HepG2 (cell line): ENCODE data around the gene RDH8. TPM values are rescaled to one million over a fixed set of nuclear protein-coding genes. Genes with fewer than 3 reads are reported as not detected.

ENCODE experiments used
- EHMT2 ChIP-seq: fragments of 200-600 bp; sonication (generic); IDR thresholded peaks from 2 replicates; pipeline ENCODE4 v1.7.0; 2017; ENCODE audit warnings: antibody characterized with exemption, low read depth, low read length, borderline replicate concordance
- ISX ChIP-seq: sonication (generic); formaldehyde crosslinking; conservative IDR thresholded peaks from 2 replicates; pipeline ENCODE4 v1.5.0; 2020; ENCODE audit warnings: missing genetic modification reagents
- MIER2 ChIP-seq: IDR thresholded peaks from 2 replicates; pipeline ENCODE4 v1.6.1; 2016; ENCODE audit warnings: missing biosample characterization, missing genetic modification reagents
- MIXL1 ChIP-seq: IDR thresholded peaks from 2 replicates; pipeline ENCODE4 v1.6.1; 2016
- MTF1 ChIP-seq: sonication (generic); formaldehyde crosslinking; IDR thresholded peaks from 2 replicates; pipeline ENCODE4 v1.5.0; 2020; ENCODE audit warnings: missing genetic modification reagents
- REST ChIP-seq, 2 experiments: IDR thresholded peaks; 2 replicates each; pipeline ENCODE4 v1.6.1; 2011 to 2012; ENCODE audit warnings: low read length in 2 of 2, borderline replicate concordance in 1 of 2, low read depth in 1 of 2, mild to moderate bottlenecking in 1 of 2, moderate library complexity in 1 of 2
- ZNF160 ChIP-seq: sonication (generic); formaldehyde crosslinking; IDR thresholded peaks from 2 replicates; pipeline ENCODE4 v1.8.0; 2022; ENCODE audit warnings: mild to moderate bottlenecking, inconsistent platforms, missing genetic modification reagents
- ZNF224 ChIP-seq: sonication (generic); formaldehyde crosslinking; IDR thresholded peaks from 2 replicates; pipeline ENCODE4 v1.5.0; 2020; ENCODE audit warnings: mild to moderate bottlenecking, missing genetic modification reagents
- ZNF281 ChIP-seq: sonication (generic); formaldehyde crosslinking; IDR thresholded peaks from 2 replicates; pipeline ENCODE4 v1.4.0; 2020; ENCODE audit warnings: missing genetic modification reagents, borderline replicate concordance
- ZNF367 ChIP-seq: sonication (generic); formaldehyde crosslinking; IDR thresholded peaks from 2 replicates; pipeline ENCODE4 v1.4.0; 2020; ENCODE audit warnings: missing genetic modification reagents, borderline replicate concordance
- ZNF737 ChIP-seq: sonication (generic); formaldehyde crosslinking; IDR thresholded peaks from 2 replicates; pipeline ENCODE4 v1.5.0; 2020; ENCODE audit warnings: missing genetic modification reagents, mild to moderate bottlenecking, borderline replicate concordance
- ZNF740 ChIP-seq: sonication (generic); formaldehyde crosslinking; IDR thresholded peaks from 2 replicates; pipeline ENCODE4 v1.4.0; 2020; ENCODE audit warnings: missing genetic modification reagents
- polyA plus RNA-seq, 8 experiments: library from polyadenylated mRNA; depleted of rRNA in 3 of 8; stranded (reverse) in 7 of 8; unstranded in 1 of 8; fragments of >200 nt; fragmentation: Illumina TruSeq in 4 of 8; extraction: Trizol in 4 of 8; gene quantifications; 2 replicates each; pipeline versions ENCODE4 v1.2.1 to v1.2.3, GENCODE V29; 2011 to 2016; ENCODE audit warnings: low read depth in 4 of 8, missing spikeins in 1 of 8, mixed read lengths in 1 of 8; ENCODE audit not compliant: insufficient read depth in 1 of 8
- total RNA-seq, 5 experiments: library from RNA; depleted of rRNA; stranded (reverse); fragments of >200 nt; fragmentation: Illumina TruSeq; extraction: Trizol; gene quantifications; 2 replicates each; pipeline ENCODE4 v1.2.3, GENCODE V29; 2016; ENCODE audit warnings: low read depth in 1 of 5
- TF ChIP-seq, protein P1 (sequence below): IDR thresholded peaks from 2 replicates; pipeline ENCODE4 v1.6.1; 2016; ENCODE audit warnings: low read depth, control low read depth

RDH8 gene
- total and polyA plus RNA-seq, 2 of the 13 experiments (the other 11 are each of a cell fraction or from before 2014, with no cell fraction given), result not detected

GRCh38 chr19:10061717-10062310, 48.5 kb downstream of the RDH8 start (continued):
- TF ChIP-seq ZNF281 (CRISPR knock-in tag) (no peak), ZNF737 (CRISPR knock-in tag) (no peak), ZNF160 (CRISPR knock-in tag) (no peak), MIXL1 (CRISPR knock-in tag) (no peak), ZNF740 (peak; percentile 78; the same call in 1 of the 2 replicates), ZNF367 (no peak), MTF1 (CRISPR knock-in tag) (no peak), EHMT2 (peak; percentile 61; the same call in 1 of the 2 replicates), ZNF224 (CRISPR knock-in tag) (no peak), MIER2 (CRISPR knock-in tag) (peak; percentile 91), REST (IDR thresholded peaks at IDR 0.05; ENCODE audit: borderline replicate concordance in 1 of 2, low read depth in 1 of 2, low read length in 2 of 2) (peak; percentile 69 to 93), ISX (CRISPR knock-in tag) (no peak)
- TF ChIP-seq, protein P1, sequence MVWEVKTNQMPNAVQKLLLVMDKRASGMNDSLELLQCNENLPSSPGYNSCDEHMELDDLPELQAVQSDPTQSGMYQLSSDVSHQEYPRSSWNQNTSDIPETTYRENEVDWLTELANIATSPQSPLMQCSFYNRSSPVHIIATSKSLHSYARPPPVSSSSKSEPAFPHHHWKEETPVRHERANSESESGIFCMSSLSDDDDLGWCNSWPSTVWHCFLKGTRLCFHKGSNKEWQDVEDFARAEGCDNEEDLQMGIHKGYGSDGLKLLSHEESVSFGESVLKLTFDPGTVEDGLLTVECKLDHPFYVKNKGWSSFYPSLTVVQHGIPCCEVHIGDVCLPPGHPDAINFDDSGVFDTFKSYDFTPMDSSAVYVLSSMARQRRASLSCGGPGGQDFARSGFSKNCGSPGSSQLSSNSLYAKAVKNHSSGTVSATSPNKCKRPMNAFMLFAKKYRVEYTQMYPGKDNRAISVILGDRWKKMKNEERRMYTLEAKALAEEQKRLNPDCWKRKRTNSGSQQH (CRISPR knock-in tag), result no peak
- TF ChIP-seq, all 625 proteins: peak for 4
